GM15510 (cell line): ENCODE data around the gene TTC23.

Experiments
- POLR2A ChIP-seq: IDR thresholded peaks from 3 replicates; pipeline ENCODE4 v1.6.1; 2011; ENCODE audit warnings: borderline replicate concordance; ENCODE audit not compliant: insufficient read length; ENCODE audit errors: extremely low read depth

The TTC23 gene

GRCh38 chr15:99090011-99090699, 159.2 kb downstream of the TTC23 start:
- no peak for TF ChIP-seq POLR2A

- TF ChIP-seq POLR2A: no peak
Measured at GRCh38 chr15:99087405-99087943, 161.9 kb downstream of the TTC23 start.

GRCh38 chr15:99086327-99086667, 163.1 kb downstream of the TTC23 start:
- TF ChIP-seq POLR2A: no peak
